HEK293 (cell line): Measurements from ENCODE around the gene XPR1.

Experiments used
- CTCF ChIA-PET: fragments of 350-600 bp; formaldehyde crosslinking; extraction: SDS; loops from one replicate; lab custom pipeline; 2021; ENCODE audit warnings: antibody characterized with exemption; lab: Yijun Ruan, JAX
- POLR2A ChIA-PET: fragments of 300-600 bp; formaldehyde crosslinking; extraction: SDS; loops from one replicate; lab custom pipeline; 2020; ENCODE audit warnings: antibody characterized with exemption, inconsistent platforms; lab: Yijun Ruan, JAX
- H3K27ac ChIP-seq: fragments of 200-500 bp; sonication (Bioruptor generic); 2 replicates; pipeline ENCODE4 v1.5.1; 2014; ENCODE audit warnings: low read depth, low read length, control low read depth, inconsistent platforms; ENCODE audit errors: extremely low read depth
- H3K36me3 ChIP-seq, 2 experiments: fragments of 200-500 bp in 1 of 2; sonication (Bioruptor generic) in 1 of 2; 1 replicate in 1 of 2; 2 replicates in 1 of 2; pipeline ENCODE4 v1.5.1; 2014 to 2017; ENCODE audit warnings: inconsistent platforms in 2 of 2, low read length in 2 of 2; ENCODE audit not compliant: control insufficient read depth in 2 of 2, insufficient read depth in 1 of 2
- H3K4me1 ChIP-seq: fragments of 200-500 bp; sonication (Bioruptor generic); 2 replicates; pipeline ENCODE4 v1.5.1; 2014; ENCODE audit warnings: mild to moderate bottlenecking, low read length, inconsistent platforms; ENCODE audit not compliant: control insufficient read depth, insufficient read depth
- H3K4me3 ChIP-seq: 2 replicates; pipeline ENCODE4 v1.5.1; 2011; ENCODE audit warnings: low read depth, mild to moderate bottlenecking, control low read depth, low read length, moderate library complexity
- H3K9me3 ChIP-seq: fragments of 200-500 bp; sonication (Bioruptor generic); 2 replicates; pipeline ENCODE4 v1.5.1; 2014; ENCODE audit warnings: low read depth, low read length, inconsistent platforms; ENCODE audit not compliant: control insufficient read depth, insufficient read depth
- GLI2 ChIP-seq: fragments of 450-650 bp; formaldehyde crosslinking; IDR thresholded peaks from 2 replicates; pipeline ENCODE4; 2017; ENCODE audit warnings: missing biosample characterization, missing genetic modification characterization, low read depth, borderline replicate concordance
- KLF16 ChIP-seq: fragments of 450-650 bp; formaldehyde crosslinking; IDR thresholded peaks from 2 replicates; pipeline ENCODE4 v1.5.1; 2017; ENCODE audit warnings: missing biosample characterization, missing genetic modification characterization
- ZNF112 ChIP-seq: fragments of 450-650 bp; formaldehyde crosslinking; IDR thresholded peaks from 2 replicates; pipeline ENCODE4 v1.5.0; 2017; ENCODE audit warnings: missing biosample characterization, missing genetic modification characterization
- ZNF121 ChIP-seq: fragments of 450-650 bp; formaldehyde crosslinking; IDR thresholded peaks from 2 replicates; pipeline ENCODE4 v1.5.1; 2016; ENCODE audit warnings: missing biosample characterization, missing genetic modification characterization
- ZNF292 ChIP-seq: fragments of 450-650 bp; formaldehyde crosslinking; IDR thresholded peaks from 2 replicates; pipeline ENCODE4 v1.5.1; 2016; ENCODE audit warnings: low read depth, missing biosample characterization, missing genetic modification characterization, borderline replicate concordance
- ZNF426 ChIP-seq: fragments of 450-650 bp; formaldehyde crosslinking; IDR thresholded peaks from 2 replicates; pipeline ENCODE4 v1.5.1; 2017; ENCODE audit warnings: missing biosample characterization, missing genetic modification characterization, mild to moderate bottlenecking, inconsistent platforms, moderate library complexity
- ZSCAN23 ChIP-seq: fragments of 450-650 bp; formaldehyde crosslinking; IDR thresholded peaks from 2 replicates; pipeline ENCODE4 v1.5.1; 2016; ENCODE audit warnings: missing biosample characterization, missing genetic modification characterization
- TF ChIP-seq, protein P1 (sequence below): fragments of 450-650 bp; formaldehyde crosslinking; IDR thresholded peaks from 2 replicates; pipeline ENCODE4; 2016; ENCODE audit warnings: missing biosample characterization, missing genetic modification characterization
- TF ChIP-seq, protein P2 (sequence below): fragments of 450-650 bp; formaldehyde crosslinking; IDR thresholded peaks from 2 replicates; pipeline ENCODE4 v1.5.1; 2016; ENCODE audit warnings: missing biosample characterization, missing genetic modification characterization
- TF ChIP-seq, protein P3 (sequence below): fragments of 450-650 bp; formaldehyde crosslinking; IDR thresholded peaks from 2 replicates; pipeline ENCODE4 v1.5.1; 2016; ENCODE audit warnings: missing biosample characterization, missing genetic modification characterization
- TF ChIP-seq, protein P4 (sequence below): fragments of 450-650 bp; IDR thresholded peaks from 2 replicates; pipeline ENCODE4 v1.5.1; 2018; ENCODE audit warnings: missing biosample characterization, missing genetic modification characterization
- TF ChIP-seq, protein P5 (sequence below): fragments of 450-650 bp; formaldehyde crosslinking; IDR thresholded peaks from 2 replicates; pipeline ENCODE4 v1.5.1; 2016; ENCODE audit warnings: missing biosample characterization, missing genetic modification characterization
- TF ChIP-seq, protein P6 (sequence below): fragments of 450-650 bp; formaldehyde crosslinking; IDR thresholded peaks from 2 replicates; pipeline ENCODE4 v1.5.1; 2016; ENCODE audit warnings: missing biosample characterization, missing genetic modification characterization

The XPR1 gene

DNA sequence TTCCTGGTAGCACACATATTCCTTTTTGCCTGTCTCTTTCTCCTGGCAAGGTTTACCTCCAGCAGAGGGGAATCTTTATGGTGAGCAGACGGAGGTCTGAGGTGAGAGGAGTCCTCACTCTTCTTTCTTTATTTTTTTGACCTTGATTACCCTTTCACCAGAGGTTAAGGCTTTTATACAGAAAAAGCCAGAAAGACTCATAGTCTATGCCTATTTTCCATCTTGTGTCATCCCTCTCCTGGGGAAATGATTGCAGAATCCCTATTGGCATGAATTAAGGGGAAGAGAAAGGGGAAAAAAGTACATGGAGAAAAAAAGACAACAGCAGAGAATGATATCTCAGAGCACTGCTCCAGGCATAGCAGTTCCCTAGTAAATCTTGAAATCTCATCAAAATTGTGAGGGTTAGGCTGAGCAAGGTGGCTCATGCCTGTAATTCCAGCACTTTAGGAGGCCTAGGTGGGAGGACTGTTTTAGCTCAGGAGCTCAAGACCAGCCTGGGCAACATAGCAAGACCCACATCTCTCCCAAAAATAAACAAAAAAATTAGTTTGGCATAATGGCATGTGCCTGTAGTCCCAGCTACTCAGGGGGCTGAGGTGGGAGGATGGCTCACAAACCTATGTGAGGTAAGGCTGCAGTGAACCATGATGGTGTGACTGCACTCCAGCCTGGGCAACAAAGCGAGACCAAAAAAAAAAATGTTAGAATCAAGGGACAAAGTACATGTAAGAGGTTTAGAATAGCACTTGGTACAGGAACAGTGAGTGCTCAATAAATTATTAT lies 1.2 kb upstream of the XPR1 start:
- ChIA-PET CTCF (interaction anchor here (0.6 to 1.5 kb wide), 8 partner anchors 10 to 536 kb away, joined by 3 to 7 read pairs (median 4); no protein-coding TSS in a partner anchor), POLR2A (interaction anchor here (1.4 to 1.7 kb wide), 3 partner anchors 13 to 128 kb away, joined by 3 to 6 read pairs (median 4); partner anchors contain the start of gene ACBD6)
- H3K4me1 ChIP-seq, result peaks cover 4% of the 10 kb centered on the region
- no peaks in the 10 kb centered on the region for H3K9me3 ChIP-seq
- H3K36me3 ChIP-seq, result no peaks in the 10 kb centered on the region
- TF ChIP-seq ZNF121 (peak; percentile 70), GLI2 (no peak), ZNF426 (tag by site-specific recombination) (no peak), ZSCAN23 (tag by site-specific recombination) (no peak), ZNF112 (tag by site-specific recombination) (no peak), ZNF292 (tag by site-specific recombination) (no peak), KLF16 (tag by site-specific recombination) (no peak)
- TF ChIP-seq, protein P1, sequence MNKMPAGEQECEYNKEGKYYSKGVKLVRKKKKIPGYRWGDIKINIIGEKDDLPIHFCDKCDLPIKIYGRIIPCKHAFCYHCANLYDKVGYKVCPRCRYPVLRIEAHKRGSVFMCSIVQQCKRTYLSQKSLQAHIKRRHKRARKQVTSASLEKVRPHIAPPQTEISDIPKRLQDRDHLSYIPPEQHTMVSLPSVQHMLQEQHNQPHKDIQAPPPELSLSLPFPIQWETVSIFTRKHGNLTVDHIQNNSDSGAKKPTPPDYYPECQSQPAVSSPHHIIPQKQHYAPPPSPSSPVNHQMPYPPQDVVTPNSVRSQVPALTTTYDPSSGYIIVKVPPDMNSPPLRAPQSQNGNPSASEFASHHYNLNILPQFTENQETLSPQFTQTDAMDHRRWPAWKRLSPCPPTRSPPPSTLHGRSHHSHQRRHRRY (tag by site-specific recombination), result no peak
- TF ChIP-seq, protein P2, sequence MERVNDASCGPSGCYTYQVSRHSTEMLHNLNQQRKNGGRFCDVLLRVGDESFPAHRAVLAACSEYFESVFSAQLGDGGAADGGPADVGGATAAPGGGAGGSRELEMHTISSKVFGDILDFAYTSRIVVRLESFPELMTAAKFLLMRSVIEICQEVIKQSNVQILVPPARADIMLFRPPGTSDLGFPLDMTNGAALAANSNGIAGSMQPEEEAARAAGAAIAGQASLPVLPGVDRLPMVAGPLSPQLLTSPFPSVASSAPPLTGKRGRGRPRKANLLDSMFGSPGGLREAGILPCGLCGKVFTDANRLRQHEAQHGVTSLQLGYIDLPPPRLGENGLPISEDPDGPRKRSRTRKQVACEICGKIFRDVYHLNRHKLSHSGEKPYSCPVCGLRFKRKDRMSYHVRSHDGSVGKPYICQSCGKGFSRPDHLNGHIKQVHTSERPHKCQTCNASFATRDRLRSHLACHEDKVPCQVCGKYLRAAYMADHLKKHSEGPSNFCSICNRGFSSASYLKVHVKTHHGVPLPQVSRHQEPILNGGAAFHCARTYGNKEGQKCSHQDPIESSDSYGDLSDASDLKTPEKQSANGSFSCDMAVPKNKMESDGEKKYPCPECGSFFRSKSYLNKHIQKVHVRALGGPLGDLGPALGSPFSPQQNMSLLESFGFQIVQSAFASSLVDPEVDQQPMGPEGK, result no peak
- TF ChIP-seq, protein P3, sequence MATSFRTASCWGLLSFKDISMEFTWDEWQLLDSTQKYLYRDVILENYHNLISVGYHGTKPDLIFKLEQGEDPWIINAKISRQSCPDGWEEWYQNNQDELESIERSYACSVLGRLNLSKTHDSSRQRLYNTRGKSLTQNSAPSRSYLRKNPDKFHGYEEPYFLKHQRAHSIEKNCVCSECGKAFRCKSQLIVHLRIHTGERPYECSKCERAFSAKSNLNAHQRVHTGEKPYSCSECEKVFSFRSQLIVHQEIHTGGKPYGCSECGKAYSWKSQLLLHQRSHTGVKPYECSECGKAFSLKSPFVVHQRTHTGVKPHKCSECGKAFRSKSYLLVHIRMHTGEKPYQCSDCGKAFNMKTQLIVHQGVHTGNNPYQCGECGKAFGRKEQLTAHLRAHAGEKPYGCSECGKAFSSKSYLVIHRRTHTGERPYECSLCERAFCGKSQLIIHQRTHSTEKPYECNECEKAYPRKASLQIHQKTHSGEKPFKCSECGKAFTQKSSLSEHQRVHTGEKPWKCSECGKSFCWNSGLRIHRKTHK (tag by site-specific recombination), result no peak
- TF ChIP-seq, protein P4, sequence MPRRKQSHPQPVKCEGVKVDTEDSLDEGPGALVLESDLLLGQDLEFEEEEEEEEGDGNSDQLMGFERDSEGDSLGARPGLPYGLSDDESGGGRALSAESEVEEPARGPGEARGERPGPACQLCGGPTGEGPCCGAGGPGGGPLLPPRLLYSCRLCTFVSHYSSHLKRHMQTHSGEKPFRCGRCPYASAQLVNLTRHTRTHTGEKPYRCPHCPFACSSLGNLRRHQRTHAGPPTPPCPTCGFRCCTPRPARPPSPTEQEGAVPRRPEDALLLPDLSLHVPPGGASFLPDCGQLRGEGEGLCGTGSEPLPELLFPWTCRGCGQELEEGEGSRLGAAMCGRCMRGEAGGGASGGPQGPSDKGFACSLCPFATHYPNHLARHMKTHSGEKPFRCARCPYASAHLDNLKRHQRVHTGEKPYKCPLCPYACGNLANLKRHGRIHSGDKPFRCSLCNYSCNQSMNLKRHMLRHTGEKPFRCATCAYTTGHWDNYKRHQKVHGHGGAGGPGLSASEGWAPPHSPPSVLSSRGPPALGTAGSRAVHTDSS (tag by site-specific recombination), result no peak
- TF ChIP-seq, protein P5, sequence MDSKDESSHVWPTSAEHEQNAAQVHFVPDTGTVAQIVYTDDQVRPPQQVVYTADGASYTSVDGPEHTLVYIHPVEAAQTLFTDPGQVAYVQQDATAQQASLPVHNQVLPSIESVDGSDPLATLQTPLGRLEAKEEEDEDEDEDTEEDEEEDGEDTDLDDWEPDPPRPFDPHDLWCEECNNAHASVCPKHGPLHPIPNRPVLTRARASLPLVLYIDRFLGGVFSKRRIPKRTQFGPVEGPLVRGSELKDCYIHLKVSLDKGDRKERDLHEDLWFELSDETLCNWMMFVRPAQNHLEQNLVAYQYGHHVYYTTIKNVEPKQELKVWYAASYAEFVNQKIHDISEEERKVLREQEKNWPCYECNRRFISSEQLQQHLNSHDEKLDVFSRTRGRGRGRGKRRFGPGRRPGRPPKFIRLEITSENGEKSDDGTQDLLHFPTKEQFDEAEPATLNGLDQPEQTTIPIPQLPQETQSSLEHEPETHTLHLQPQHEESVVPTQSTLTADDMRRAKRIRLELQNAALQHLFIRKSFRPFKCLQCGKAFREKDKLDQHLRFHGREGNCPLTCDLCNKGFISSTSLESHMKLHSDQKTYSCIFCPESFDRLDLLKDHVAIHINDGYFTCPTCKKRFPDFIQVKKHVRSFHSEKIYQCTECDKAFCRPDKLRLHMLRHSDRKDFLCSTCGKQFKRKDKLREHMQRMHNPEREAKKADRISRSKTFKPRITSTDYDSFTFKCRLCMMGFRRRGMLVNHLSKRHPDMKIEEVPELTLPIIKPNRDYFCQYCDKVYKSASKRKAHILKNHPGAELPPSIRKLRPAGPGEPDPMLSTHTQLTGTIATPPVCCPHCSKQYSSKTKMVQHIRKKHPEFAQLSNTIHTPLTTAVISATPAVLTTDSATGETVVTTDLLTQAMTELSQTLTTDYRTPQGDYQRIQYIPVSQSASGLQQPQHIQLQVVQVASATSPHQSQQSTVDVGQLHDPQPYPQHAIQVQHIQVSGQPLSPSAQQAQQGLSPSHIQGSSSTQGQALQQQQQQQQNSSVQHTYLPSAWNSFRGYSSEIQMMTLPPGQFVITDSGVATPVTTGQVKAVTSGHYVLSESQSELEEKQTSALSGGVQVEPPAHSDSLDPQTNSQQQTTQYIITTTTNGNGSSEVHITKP (tag by site-specific recombination), result 0 out of 2 replicates have a peak, but pooled peaks have one; percentile 51
- TF ChIP-seq, protein P6, sequence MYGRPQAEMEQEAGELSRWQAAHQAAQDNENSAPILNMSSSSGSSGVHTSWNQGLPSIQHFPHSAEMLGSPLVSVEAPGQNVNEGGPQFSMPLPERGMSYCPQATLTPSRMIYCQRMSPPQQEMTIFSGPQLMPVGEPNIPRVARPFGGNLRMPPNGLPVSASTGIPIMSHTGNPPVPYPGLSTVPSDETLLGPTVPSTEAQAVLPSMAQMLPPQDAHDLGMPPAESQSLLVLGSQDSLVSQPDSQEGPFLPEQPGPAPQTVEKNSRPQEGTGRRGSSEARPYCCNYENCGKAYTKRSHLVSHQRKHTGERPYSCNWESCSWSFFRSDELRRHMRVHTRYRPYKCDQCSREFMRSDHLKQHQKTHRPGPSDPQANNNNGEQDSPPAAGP (tag by site-specific recombination), result no peak
- no peak overlapping the region for H3K27ac ChIP-seq
- H3K4me3 ChIP-seq, result no peak overlapping the region
